Right lobe of liver (tissue), 6 donors: ENCODE data around the gene GABPB2. TPM values are rescaled to one million over a fixed set of nuclear protein-coding genes. Genes with fewer than 3 reads are reported as not detected.

Experiments used
- ATAC-seq, 4 donors: fragments of 200-7000 bp; cut with Tn5 transposase; one replicate each; pipeline ENCODE4 v1.9.1; 2020; ENCODE audit warnings: mild to moderate bottlenecking in 4 of 4, moderate library complexity in 4 of 4
- DNase-seq, 3 donors: peaks; one replicate each; pipeline ENCODE4 v3.0.0-alpha.2; 2020
- H3K27ac ChIP-seq, 3 donors: fragments of 200-600 bp; one replicate each; pipeline ENCODE4 v1.8.0; 2022
- H3K27me3 ChIP-seq, 2 donors: fragments of 200-600 bp; one replicate each; pipeline ENCODE4 v1.8.0; 2022
- H3K36me3 ChIP-seq, 4 donors: fragments of 200-600 bp; sonication (generic) in 1 of 4; one replicate each; pipeline versions ENCODE4 v1.5.1 to v1.8.0; 2017 to 2022; ENCODE audit warnings: control low read depth in 1 of 4
- H3K4me1 ChIP-seq, 4 donors: fragments of 200-600 bp; sonication (generic) in 1 of 4; one replicate each; pipeline versions ENCODE4 v1.5.1 to v1.8.0; 2017 to 2022; ENCODE audit warnings: control low read depth in 1 of 4
- H3K4me3 ChIP-seq, 3 donors: fragments of 200-600 bp; one replicate each; pipeline ENCODE4 v1.8.0; 2022
- H3K9me3 ChIP-seq, 4 donors: fragments of 200-600 bp; sonication (generic) in 1 of 4; one replicate each; pipeline versions ENCODE4 v1.5.1 to v1.8.0; 2017 to 2022; ENCODE audit warnings: control low read depth in 1 of 4
- CTCF ChIP-seq, 4 donors: fragments of 200-600 bp in 3 of 4; fragments of 450-650 bp in 1 of 4; IDR thresholded peaks; one replicate each; pipeline versions ENCODE4 v1.5.1 to v1.8.0; 2016 to 2022; ENCODE audit warnings: antibody characterized with exemption in 4 of 4, mild to moderate bottlenecking in 2 of 4
- POLR2A ChIP-seq: fragments of 450-650 bp; IDR thresholded peaks from one replicate; pipeline ENCODE4 v1.6.1; 2017; ENCODE audit warnings: antibody characterized with exemption, mild to moderate bottlenecking
- WGBS: methylation state at CpG from one replicate; pipeline ENCODE4 v1.1.6; 2018; ENCODE audit warnings: low coverage, low lambda C conversion rate; ENCODE audit not compliant: insufficient coverage; ENCODE audit errors: missing lambda C conversion rate; 5-methylcytosine and 5-hydroxymethylcytosine counted together
- intact Hi-C, 2 donors: fragments of 100-400 bp; cut with DNase I; formaldehyde crosslinking; loops; one replicate each; pipeline versions ENCODE4 v1.11.2 to v1.14.1; 2022
- total RNA-seq, 6 experiments: library from RNA; depleted of rRNA in 2 of 6; stranded (reverse); fragments of >200 nt in 2 of 6; fragmentation: NEBNext Ultra II Directional in 3 of 6; extraction: Animal tissue kit (Norgen Biotek cat#: 25700) in 3 of 6; gene quantifications; one replicate each; pipeline versions ENCODE4 v1.1.0 to v1.2.4, GENCODE V29; 2016 to 2023
- donor health status: DM: no; HTN: yes; CAD: no.
- donor health status: DM: no; HTN: no; CAD: no.
- donor health status: DM: no; HTN: no; CAD: no.
- donor health status: DM: no; HTN: yes; CAD: no.
- donor health status: DM: no; HTN: yes; CAD: no.

Gene GABPB2
- total RNA-seq, 6 experiments from 2014 or later = 2.0 to 6.5 (median 5.0) TPM

- 100% methylated on average over 3 of the region's 3 CpGs for WGBS
- DNase-seq (no peak), ATAC-seq (no peak)
- TF ChIP-seq CTCF (IDR thresholded peaks at IDR 0.05) (no peak), POLR2A (no peak)
- Histone ChIP-seq H3K27ac (no peak overlapping the region), H3K4me3 (no peak overlapping the region), H3K27me3 (no peaks in the 10 kb centered on the region), H3K4me1 (no peaks in the 10 kb centered on the region), H3K9me3 (no peaks in the 10 kb centered on the region), H3K36me3 (peaks cover 0 to 31% (median 9%) of the 10 kb centered on the region in 4 donors)
- intact Hi-C loops = no loop called here
These were observed 35.4 kb upstream of the GABPB2 start for GRCh38 chr1:151035167-151035566.

- no peak within 1 kb of the TSS for H3K27ac ChIP-seq
- H3K4me3 ChIP-seq = no peak within 1 kb of the TSS
- no peak for DNase-seq
- no peaks in the 10 kb centered on the region for H3K4me1 ChIP-seq
- 0% methylated on average over 1 of the region's 2 CpGs for whole genome bisulfite sequencing
- H3K36me3 ChIP-seq = peaks cover 0 to 20% (median 8%) of the 10 kb centered on the region in 4 donors
- intact Hi-C loops = no loop called here
- TF ChIP-seq POLR2A (no peak), CTCF (IDR thresholded peaks at IDR 0.05) (no peak)
- no peaks in the 10 kb centered on the region for H3K9me3 ChIP-seq
- ATAC-seq = no peak
- H3K27me3 ChIP-seq = no peaks in the 10 kb centered on the region
These were observed 34.2 kb upstream of the GABPB2 start, which contains the start of gene BNIPL for GRCh38 chr1:151036356-151036755. BNIPL (plus strand) TSS chr1:151036586; CDS start chr1:151036726, 140 bp downstream.

- WGBS = 83% methylated on average over 6 of the region's 6 CpGs
- Histone ChIP-seq H3K27me3 (no peaks in the 10 kb centered on the region), H3K4me3 (no peak overlapping the region), H3K27ac (no peak overlapping the region), H3K36me3 (peaks cover 0 to 18% (median 5%) of the 10 kb centered on the region in 4 donors), H3K4me1 (no peaks in the 10 kb centered on the region), H3K9me3 (no peaks in the 10 kb centered on the region)
- intact Hi-C loops = no loop called here
- no peak for ATAC-seq
- no peak for DNase-seq
- TF ChIP-seq CTCF (IDR thresholded peaks at IDR 0.05) (no peak), POLR2A (no peak)
These were observed 33.5 kb upstream of the GABPB2 start for GRCh38 chr1:151037032-151037431.

GRCh38 chr1:151039521-151039920, 31.0 kb upstream of the GABPB2 start:
- Histone ChIP-seq H3K27ac (no peak overlapping the region), H3K36me3 (peaks cover 0 to 15% (median 2%) of the 10 kb centered on the region in 4 donors), H3K27me3 (no peaks in the 10 kb centered on the region), H3K9me3 (no peaks in the 10 kb centered on the region), H3K4me1 (no peaks in the 10 kb centered on the region), H3K4me3 (no peak overlapping the region)
- TF ChIP-seq POLR2A (no peak), CTCF (IDR thresholded peaks at IDR 0.05) (no peak)
- 94% methylated on average over 3 of the region's 3 CpGs for WGBS
- no peak for ATAC-seq
- DNase-seq = no peak
- intact Hi-C loops = no loop called here

- Histone ChIP-seq H3K9me3 (no peaks in the 10 kb centered on the region), H3K36me3 (peaks cover 0 to 6% (median 0%) of the 10 kb centered on the region in 4 donors), H3K27ac (no peak overlapping the region), H3K4me3 (no peak overlapping the region), H3K27me3 (no peaks in the 10 kb centered on the region), H3K4me1 (peaks cover 0 to 4% (median 0%) of the 10 kb centered on the region in 4 donors)
- DNase-seq = no peak
- intact Hi-C loops = no loop called here
- WGBS = 71% methylated on average over 1 of the region's 1 CpG
- ATAC-seq = no peak
- TF ChIP-seq POLR2A (no peak), CTCF (IDR thresholded peaks at IDR 0.05) (no peak)
These were observed 27.4 kb upstream of the GABPB2 start for GRCh38 chr1:151043163-151043562.
